ENCODE measurements around the gene MTPN.

DNA sequence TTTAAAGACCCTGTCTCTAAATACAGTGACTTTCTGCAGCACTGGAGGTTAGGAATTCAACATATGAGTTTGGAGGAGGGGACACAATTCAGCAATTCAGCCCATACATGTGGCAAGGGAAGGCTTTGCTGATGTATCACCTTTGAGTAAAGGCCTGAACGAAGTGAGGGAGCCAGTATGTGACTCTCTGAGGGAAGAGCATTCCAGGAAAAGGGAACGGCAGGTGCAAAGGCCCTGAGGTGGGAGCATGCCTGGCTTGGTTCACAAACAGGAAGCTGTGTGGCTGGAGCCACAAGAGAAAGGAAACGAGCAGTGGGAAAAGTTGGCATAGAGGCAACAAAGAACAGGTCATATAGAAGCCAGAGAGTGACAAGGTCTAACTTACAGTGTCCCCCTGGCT lies 72.9 kb downstream of the MTPN start:
- TF ChIP-seq, protein P1, sequence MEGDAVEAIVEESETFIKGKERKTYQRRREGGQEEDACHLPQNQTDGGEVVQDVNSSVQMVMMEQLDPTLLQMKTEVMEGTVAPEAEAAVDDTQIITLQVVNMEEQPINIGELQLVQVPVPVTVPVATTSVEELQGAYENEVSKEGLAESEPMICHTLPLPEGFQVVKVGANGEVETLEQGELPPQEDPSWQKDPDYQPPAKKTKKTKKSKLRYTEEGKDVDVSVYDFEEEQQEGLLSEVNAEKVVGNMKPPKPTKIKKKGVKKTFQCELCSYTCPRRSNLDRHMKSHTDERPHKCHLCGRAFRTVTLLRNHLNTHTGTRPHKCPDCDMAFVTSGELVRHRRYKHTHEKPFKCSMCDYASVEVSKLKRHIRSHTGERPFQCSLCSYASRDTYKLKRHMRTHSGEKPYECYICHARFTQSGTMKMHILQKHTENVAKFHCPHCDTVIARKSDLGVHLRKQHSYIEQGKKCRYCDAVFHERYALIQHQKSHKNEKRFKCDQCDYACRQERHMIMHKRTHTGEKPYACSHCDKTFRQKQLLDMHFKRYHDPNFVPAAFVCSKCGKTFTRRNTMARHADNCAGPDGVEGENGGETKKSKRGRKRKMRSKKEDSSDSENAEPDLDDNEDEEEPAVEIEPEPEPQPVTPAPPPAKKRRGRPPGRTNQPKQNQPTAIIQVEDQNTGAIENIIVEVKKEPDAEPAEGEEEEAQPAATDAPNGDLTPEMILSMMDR (IDR thresholded peaks at IDR 0.05; ENCODE audit: low read length) = no peak
- TF ChIP-seq EZH2 (optimal IDR thresholded peaks at IDR 0.05; ENCODE audit: low read depth, low read length) (no peak), EZH2phosphoT487 (IDR thresholded peaks at IDR 0.05; ENCODE audit: low read length) (no peak)

Measured in MM.1S (cell line).